ENCODE results near the gene DST. TPM values are rescaled to one million over a fixed set of nuclear protein-coding genes. Genes with fewer than 3 reads are reported as not detected.

DST gene
- total and polyA plus RNA-seq, 2 of the 4 experiments (the other 2 are of a cell fraction): 97.7 to 452 TPM

GRCh38 chr6:56550301-56550700 is 92.4 kb downstream of the DST start:
- no peak overlapping the region for H3K23ac ChIP-seq (ENCODE audit: low read depth, low read length)
- H3K36me3 ChIP-seq (ENCODE audit: control insufficient read depth, insufficient read depth, low read length): peaks cover 12% of the 10 kb centered on the region
- ChIA-PET CTCF (no interaction called here), POLR2A (ENCODE audit: unreplicated experiment) (no interaction called here)
- H2AFZ ChIP-seq (replicated peaks; ENCODE audit: low read length, poor library complexity): no peak overlapping the region
- peak overlapping the region; percentile 18; the same call in 1 of the 2 replicates for H3K4me3 ChIP-seq (ENCODE audit: insufficient read depth, low read depth, low read length)
- dilution Hi-C loops (cut with HindIII; ENCODE audit: low sequenced_read_pairs, unreplicated experiment) (no loop called here), intact Hi-C loops (cut with micrococcal nuclease) (no loop called here), in situ Hi-C loops (cut with MboI; ENCODE audit: low sequenced_read_pairs) (loop anchor here (25.0 kb wide), 1 partner anchor 563 kb away; no protein-coding TSS in a partner anchor)
- H3K9ac ChIP-seq (ENCODE audit: low read depth, low read length): no peak overlapping the region; the same call in 1 of the 2 replicates
- H3K9me1 ChIP-seq (ENCODE audit: insufficient read depth, low read length): no peaks in the 10 kb centered on the region; the same call in 1 of the 2 replicates
- no peak overlapping the region for H2BK5ac ChIP-seq (ENCODE audit: low read depth, low read length, poor library complexity, severe bottlenecking)
- H3K4ac ChIP-seq (ENCODE audit: low read depth, low read length): no peak overlapping the region
- H3K14ac ChIP-seq (replicated peaks; ENCODE audit: low read depth, low read length): no peak overlapping the region
- no peak overlapping the region for H4K5ac ChIP-seq (ENCODE audit: low read depth, low read length)
- H4K20me1 ChIP-seq (ENCODE audit: insufficient read depth, low read length): peaks cover 14% of the 10 kb centered on the region; the same call in 1 of the 2 replicates
- no peak for DNase-seq
- no peak overlapping the region for H2BK20ac ChIP-seq (ENCODE audit: low read depth, low read length)
- H3K4me1 ChIP-seq (ENCODE audit: control insufficient read depth, insufficient read depth, low read length): peaks cover 4% of the 10 kb centered on the region; the same call in 1 of the 2 replicates
- H3K56ac ChIP-seq (ENCODE audit: extremely low read depth, insufficient read depth, low read length): no peak overlapping the region
- no peak for TF ChIP-seq CTCF (conservative IDR thresholded peaks at IDR 0.05; ENCODE audit: low read depth, low read length)
- TF ChIP-seq BHLHE40 (IDR thresholded peaks at IDR 0.05; ENCODE audit: low read depth, low read length): no peak
- TF ChIP-seq FOS (IDR thresholded peaks at IDR 0.05; ENCODE audit: low read depth, low read length): no peak
- no peak for TF ChIP-seq CHD1 (IDR thresholded peaks at IDR 0.05; ENCODE audit: low read depth, low read length)
- no peak for TF ChIP-seq RCOR1 (IDR thresholded peaks at IDR 0.05; ENCODE audit: insufficient replicate concordance, low read length)
- no peak for TF ChIP-seq CEBPB (IDR thresholded peaks at IDR 0.05; ENCODE audit: low read depth, low read length)
- TF ChIP-seq POLR2A (IDR thresholded peaks at IDR 0.05; ENCODE audit: low read depth, low read length): no peak
- no peak overlapping the region for H3K27ac ChIP-seq (ENCODE audit: insufficient read depth, low read length)
- H3K79me1 ChIP-seq (ENCODE audit: low read depth in 1 of 2, low read length in 2 of 2): peaks cover 19 to 52% of the 10 kb centered on the region in 2 experiments
- no CpG with 5 or more reads among the region's 1 CpG for WGBS, 2 experiments (ENCODE audit: extremely low coverage in 2 of 2, insufficient read length in 1 of 2)
- H2BK15ac ChIP-seq (ENCODE audit: low read depth, low read length): no peak overlapping the region
- no peaks in the 10 kb centered on the region for H3K27me3 ChIP-seq (ENCODE audit: control insufficient read depth, insufficient read depth, low read length)
- H2AK9ac ChIP-seq (replicated peaks; ENCODE audit: low read depth, low read length, poor library complexity): no peak overlapping the region
- no peak overlapping the region for H2AK5ac ChIP-seq (ENCODE audit: low read depth, low read length)
- no TSS peak for BruUV-seq (replicated peaks)
- H4K8ac ChIP-seq (ENCODE audit: low read depth in 2 of 2, low read length in 2 of 2): no peak overlapping the region; a peak in 1 of 4 replicates
- peak overlapping the region; percentile 80 for H3K4me2 ChIP-seq (ENCODE audit: low read depth, low read length)
- H2BK120ac ChIP-seq (ENCODE audit: low read depth, low read length): no peak overlapping the region
- H3K9me3 ChIP-seq (ENCODE audit: control insufficient read depth, insufficient read depth, low read length): no peaks in the 10 kb centered on the region
- no peak overlapping the region for H4K91ac ChIP-seq (ENCODE audit: insufficient read depth, low read depth, low read length)
- peak; percentile 19; the same call in 1 of the 2 replicates for ATAC-seq (ENCODE audit: low read depth)
- no peak overlapping the region for H3K18ac ChIP-seq (ENCODE audit: low read depth, low read length)
